Measurements from ENCODE around the gene CWC22.
"Not testable (repeated sequence)": the region's sequence is repeated elsewhere in the genome, so short reads cannot be mapped to it uniquely, and the experiment has no call there.

CWC22 gene

DNA sequence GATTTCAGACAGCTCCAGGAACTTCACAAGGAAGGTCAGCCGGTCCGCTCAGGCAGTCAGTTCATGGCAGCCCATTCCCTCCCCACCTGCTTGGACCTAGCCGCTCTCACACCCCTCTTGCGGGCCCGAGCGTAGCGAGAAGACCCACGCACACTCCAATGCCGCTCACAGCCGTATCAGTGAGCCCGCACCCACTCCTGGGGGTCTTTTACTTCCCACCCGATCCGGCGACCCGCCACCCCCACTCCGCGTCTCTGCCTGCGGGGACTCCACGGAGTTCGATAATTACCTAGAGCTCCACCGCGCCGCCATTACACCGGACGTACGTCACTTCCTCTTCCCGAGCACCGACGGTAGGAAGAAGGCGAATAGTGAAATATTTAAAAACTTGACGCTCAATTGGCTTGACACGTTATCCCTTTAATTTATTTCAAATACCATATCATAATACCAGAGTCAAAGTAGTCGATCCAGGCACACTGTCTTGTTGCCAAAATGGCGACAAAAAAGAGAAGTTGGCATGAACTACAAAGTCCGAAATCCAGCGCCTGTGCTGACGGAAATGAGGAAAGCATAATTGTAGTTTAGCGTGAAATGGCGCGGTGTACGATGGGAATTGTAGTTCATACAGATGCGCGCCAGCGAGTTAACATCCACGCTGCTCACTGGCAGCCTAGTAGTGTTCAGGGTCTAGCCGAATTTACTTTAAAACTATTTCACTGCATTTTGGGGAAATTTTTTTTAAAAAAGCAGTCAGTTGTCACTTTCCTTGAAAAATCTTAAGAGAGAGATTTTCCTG lies at the start of gene CWC22:
TSS of gene CWC22 (minus strand) at position 517 of the 799 bp plus-strand sequence. CDS start 13,956 bp downstream, outside the sequence.
- peak; percentile 83 for DNase-seq

DNA sequence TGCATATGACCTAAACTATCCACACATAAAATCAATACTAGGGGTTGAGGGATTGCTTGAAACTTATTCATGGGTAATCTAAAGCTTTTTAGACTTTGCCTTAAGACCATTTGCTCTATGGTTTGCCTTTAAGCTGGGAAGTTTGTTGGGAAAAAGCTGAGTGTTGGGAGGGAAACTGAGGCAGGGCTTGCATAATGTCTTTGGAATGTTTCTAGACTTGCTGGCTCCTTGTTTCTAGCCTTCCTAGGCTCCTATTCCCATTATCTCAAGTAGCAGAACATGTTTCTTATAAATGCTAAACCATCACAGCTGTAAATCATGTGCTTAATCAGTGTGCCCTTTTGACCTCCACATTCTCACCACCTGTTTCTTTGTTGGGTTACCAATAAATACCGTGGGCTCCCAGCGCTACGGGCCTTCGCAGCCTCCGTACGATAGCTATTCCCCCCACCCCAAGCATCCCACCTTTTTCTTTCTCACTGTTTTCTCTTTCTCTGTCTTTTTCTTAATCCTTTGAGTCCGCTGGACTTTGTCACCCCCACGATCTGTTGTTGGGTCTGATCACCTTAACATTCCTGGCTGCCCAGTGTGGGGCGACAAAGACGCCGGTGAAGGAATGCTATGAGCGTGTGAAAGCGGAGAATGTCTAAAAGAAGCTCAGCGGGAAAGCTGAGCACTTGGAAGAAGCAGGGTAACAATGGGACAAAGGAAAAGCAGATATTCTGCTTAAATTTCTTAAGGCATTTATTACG lies 49.4 kb upstream of the CWC22 start:
- no peak for DNase-seq

DNA sequence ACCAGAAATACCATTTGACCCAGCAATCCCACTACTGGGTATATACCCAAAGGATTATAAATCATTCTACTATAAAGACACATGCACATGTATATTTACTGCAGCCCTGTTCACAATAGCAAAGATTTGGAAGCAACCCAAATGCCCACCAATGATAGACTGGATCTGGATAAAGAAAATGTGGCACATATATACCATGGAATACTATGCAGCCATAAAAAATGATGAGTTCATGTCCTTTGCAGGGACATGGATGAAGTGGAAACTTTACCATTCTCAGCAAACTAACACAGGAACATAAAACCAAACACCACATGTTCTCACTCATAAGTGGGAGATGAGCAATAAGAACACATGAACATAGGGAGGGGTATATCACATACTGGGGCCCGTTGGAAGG lies 47.5 kb upstream of the CWC22 start:
- not testable (repeated sequence) for DNase-seq

DNA sequence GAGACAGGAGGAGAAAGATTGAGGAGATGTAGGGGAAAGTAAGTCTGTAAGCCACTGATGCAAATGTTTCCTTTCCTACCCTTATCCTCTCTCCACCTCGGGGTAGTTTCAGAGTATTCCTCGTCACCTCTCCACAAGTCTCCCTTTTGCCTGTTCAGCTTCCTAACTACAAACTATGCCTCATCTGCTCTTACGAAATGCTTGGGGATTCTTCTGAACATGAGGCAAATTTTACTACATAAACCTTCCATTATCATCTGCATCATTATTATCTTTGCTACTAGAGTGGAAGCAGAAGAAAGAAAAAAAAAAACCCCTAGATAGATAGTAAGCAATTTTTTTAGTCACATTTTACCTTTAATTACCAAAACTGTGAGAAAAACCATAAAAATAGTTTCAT lies 43.1 kb upstream of the CWC22 start:
- DNase-seq: no peak

DNA sequence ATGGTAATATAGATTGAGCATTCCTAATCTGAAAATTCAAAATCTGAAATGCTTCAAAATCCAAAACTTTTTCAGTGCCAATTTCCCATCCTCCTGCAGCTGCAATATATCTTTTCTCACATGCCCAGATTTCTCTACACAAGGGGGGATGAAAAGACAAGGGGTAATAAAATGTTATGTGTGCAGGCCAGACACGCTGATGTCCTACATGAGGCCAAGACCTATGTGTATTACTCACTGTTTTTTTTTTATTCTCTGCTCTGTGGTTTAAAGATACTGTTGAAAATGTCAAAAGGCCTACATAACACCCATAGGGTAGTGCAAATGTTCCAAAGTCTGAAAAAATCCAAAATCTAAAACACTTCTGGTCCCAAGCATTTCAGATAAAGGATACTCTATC lies 41.2 kb upstream of the CWC22 start:
- DNase-seq: no peak

DNA sequence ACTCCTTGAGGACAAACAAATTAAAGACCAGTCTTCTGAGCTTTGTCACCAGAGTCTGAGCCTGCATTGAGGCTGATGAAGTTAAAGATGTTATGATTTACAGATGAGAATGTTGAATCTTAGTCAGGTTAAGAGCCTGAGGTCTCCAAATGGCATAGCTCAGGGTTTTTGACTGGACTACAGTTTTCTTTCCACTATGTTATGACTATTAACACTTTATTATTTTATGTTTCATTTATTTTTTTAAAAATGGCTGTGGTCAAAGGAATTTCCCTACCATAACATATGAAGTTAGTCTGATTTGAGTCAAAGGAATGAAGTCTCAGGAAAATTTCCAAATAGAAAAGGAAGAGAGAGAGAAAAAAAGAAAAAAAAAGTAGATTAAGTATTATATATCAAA lies 39.7 kb upstream of the CWC22 start:
- DNase-seq: no peak

DNA sequence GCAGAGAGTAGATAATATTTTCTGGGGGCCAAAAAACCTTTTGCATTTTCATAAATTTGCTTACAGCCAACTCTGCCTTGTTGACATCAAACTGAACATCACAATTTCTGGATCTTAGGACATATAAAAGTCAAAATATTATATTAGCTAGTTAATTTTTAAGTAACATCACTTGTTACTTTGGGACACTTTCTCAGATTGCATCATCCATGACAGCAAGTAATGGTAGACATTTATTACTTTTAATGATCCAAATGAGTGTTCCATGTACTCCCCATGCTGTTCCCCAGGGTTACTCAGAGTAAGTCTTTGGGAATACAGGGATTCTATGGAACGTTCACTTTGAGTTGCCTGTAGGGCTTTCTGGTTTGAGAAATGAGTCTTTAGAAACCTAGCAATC lies 39.1 kb upstream of the CWC22 start:
- DNase-seq: no peak

DNA sequence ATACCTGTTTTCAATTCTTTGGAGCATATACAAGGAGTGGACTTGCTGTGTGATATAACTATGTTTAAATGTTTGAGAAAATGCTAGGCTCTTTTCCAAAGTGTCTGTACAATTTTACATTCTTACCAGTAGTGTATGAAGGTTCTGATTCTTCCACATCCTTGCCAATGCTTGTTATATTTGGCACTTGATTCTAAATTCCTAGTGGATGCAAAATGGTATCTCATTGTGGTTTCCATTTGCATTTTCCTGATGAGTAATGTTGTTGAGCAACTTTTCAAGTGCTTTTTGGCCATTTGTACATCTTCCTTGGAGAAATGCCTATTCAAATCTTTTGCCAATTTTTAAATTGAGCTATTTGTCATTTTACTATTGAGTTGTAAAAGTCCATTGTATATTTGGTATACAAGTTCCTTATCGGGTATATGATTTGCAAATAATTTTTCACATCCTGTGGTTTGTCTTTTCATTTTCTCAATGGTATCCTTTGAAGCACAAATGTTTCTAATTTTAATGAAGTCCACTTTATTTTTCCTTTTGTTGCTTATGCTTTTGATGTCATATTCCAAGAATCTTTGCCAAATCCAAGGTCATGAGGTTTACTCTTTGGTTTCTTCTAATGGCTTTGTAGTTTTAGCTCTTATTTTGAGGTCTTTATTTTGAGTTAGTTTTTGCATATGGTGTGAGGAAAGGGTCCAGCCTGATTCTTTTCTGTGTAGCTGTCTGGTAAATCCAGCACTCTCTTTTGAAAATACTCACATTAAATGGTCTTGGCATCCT lies 33.2 kb upstream of the CWC22 start:
- no peak for DNase-seq

DNA sequence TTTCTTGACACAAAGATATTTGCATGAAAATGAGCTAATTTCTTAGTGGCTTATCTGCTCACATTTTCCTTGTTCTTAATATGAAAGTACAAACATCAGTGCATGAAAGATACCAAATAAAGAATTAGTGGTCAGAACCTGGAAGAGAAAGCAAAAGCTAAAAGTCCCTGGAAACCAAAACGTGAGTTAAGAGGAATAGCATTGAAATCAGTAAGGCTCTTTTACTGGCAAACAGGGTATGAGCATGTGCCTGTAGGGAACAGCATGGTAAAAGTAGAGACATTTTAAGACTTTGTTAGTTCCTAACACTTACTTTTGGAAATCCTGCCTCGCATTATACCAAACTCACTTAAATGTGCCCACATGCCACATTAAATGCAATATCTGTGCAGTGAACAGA lies 31.9 kb upstream of the CWC22 start:
- no peak for DNase-seq

DNA sequence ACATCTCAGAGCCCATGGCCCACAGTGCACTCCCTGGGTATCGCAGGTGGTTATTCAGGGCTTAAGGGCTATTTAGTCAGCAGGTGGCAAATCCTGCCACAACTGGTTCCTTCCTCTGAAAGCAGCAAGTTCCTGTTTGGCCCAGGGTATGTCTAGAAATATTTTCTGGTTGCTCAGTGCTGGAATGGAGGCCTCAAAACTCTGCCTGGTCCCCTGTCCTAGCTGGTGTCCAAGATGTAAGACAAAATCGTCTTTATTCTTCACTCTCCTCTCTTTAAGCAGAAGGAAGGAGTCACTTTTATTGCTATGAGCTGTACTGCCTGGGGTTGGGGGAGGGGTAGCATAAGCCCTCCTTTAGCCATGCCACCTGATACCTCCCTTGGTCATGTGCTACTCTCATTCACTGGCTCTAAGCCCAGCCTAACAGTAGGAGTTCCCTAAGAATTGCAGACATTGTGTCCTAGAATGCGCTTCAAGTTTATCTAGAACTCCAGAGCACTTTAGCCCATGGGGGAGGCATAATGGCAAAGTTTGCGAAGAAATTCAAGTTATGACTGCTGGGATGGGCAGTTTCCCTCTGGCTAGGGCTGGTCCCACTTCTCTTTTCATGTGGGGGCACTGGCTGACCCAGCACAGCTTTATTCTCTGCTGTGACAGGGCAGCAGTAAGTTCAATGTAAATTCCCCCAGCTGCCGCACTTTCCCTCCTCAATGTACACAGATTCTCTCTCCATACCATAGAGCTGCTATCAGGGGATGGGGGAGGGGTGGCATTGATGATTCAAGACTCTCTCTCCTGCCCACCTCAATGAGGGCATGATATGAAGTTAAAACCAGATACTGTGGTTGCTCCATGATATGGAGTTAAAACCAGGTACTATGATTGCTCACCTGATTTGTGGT lies 27.1 kb upstream of the CWC22 start:
- DNase-seq: no peak

DNA sequence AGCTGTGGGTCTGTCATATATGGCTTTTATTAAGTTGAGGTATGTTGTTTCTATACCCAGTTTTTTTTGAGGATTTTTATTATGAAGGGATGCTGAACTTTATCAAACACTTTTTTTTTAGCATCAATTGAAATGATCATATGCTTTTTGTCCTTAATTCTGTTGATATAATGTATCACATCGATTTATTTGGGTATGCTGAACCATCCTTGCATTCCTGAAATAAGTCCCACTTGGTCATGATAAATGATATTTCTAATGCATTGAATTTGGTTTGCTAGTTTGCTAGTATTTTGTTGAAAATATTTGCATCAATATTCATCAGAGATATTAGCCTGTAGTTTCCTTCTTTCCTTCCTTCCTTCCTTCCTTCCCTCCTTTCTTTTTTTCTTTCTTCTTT lies 22.5 kb upstream of the CWC22 start:
- DNase-seq: no peak

DNA sequence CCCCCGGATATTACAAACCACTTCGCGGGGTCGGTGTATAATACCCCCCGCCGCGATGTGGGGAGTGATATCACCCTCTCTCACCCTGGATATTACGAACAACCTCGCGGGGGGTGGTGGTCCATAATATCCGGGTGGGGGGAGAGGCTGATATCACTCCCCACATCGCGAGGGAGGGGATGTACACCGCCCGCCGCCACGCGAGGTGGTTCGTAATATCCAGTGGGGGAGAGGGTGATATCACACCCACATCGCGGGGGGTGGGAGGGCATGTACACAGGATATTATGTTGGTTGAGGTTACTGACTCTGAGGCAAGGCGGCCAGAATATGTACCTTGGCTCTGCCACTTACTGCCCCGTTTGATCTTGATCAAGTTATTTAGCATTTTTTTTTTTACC lies 14.8 kb upstream of the CWC22 start:
- no peak for DNase-seq

DNA sequence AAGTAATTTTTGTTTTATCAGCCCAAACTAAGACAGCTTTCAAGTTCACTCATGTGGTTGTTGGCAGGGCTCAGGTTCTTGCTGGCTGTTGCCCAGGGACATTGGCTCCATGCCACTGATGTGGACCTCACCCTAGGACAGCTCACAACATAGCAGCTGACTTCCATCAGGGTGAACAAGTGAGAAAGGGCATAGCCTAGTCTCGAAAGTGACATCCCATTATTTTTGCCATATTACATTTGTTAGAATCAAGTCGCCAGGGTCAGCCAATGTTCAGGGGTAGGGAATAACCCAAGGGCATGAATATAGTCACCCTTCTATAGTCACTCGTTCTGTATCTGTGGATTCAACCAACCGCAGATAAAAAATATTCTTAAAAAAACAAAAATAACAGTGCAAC lies 10.7 kb upstream of the CWC22 start:
- no peak for DNase-seq

DNA sequence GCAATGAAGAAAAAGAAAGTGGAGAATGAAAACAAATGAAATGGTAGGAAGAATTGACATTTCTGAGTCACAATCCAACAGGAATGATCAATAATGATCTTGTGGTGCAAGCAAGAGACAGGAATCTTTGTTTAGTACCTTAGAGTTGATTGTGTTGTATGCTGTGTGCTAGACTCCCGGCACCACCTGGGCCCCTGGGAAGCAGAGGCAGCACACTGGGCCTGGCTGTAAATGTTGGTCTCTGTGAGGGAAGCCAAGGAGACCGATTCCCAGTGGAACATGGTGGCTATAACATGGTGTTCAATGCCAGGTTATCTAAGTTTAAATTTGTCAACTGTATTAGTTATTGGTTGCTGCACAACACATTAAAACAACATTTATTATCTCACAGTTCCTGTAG lies 9.8 kb upstream of the CWC22 start:
- DNase-seq: no peak

DNA sequence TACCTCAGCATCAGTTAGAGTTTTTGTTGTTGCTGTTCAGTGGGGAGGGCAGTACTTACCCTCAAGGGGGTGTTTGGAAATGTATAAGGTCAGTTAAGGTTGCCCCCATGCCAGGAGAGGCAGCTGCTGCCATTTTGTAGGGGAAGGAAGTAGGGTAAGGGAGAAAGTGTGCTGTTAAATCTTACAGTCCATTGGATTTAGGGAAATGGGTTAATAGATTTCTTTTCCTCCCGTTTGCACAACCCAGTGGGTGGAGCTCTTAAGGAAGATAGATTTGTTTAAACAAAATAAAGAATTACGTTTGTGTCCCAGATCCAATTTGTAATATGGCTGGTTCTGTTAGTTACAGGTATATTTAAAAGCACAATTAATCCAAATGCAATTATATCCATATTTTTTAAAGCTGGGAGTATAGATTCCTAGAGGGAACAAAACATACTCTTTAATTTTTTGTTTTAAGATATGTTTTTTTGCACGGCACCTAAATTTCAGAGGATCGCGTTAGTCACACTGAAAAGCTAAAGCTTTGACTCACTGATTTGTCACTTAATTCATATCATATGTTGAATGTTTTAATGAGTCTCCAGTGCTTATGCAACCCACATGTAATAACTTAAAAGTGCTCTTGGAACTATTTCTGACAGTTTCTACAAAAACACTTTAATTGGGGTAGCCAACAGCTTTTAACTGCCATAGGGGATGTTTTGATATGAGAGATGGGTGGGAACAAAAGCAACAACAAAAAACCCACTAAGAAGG lies 9.0 kb upstream of the CWC22 start:
- no peak for DNase-seq

DNA sequence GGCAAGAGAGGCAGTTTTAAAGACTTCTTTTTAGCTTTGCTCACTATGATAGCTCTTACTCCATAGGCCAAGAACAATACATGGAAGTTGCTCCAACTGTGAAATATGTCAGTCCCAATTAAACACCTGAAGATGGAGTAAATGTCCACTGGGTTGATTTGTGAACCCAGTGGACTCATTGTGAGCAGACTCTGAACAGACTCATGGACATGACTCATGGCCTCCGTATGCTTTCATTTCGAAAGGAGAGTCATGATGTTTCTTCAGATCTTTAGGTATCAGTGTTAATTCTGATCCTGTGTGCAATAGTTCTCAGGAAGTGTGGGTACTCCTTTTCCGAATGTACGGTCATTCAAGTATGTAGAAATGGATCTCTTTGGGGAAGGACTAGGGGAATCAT lies 5.4 kb upstream of the CWC22 start:
- DNase-seq: no peak

DNA sequence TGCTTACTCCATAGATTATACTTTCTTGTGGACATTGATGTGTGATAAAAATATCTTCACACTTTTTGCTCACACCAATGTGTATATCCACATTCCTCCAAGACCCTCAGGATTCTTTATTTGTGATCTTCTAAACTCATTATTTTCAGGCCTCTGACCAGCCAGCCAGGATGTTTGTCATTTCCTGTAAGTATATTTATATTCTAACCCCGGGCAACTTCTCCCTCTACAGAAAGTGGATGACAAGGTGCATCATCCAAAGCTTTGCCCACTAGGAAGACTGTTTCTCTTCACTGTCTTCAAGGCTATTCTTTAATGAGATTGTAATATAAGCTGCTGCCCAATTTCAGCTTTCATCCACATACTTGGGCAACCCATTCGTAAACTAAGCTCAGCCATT lies 3.6 kb upstream of the CWC22 start:
- DNase-seq: no peak

DNA sequence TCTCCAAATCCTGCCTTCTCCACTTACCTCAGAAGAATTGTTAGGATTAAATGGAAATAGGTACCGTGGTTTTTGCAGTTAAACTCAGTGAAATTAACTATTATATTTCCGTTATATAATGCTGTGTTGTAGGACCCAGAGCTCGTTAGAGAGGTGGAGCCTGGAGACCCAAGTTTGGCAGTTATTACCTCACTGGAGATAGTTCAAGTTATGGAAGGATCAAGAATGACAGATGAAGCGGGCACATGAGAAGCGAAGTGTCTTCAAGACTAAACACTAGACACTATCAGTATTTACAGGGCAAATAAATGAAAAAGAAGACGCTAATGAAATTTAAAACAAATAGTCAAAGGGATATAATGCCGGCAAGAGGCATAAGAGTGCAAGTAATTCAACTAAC lies 866 bp downstream of the CWC22 start:
- DNase-seq: no peak

DNA sequence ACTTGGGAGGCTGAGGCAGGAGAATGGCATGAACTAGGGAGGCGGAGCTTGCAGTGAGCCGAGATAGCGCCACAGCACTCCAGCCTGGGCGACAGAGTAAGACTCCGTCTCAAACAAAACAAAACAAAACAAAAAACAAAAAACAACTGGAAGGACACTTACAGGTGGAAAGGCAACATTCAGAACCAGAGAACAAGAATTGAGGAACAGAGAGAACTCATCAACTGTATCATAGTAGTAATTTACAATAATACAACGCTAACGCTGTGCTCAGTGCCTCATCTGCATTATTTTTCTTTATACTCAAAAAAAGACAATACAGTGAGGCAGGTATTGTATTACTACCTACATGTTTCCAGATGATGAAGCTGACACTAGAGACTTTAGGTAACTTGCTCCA lies 1.6 kb downstream of the CWC22 start:
- not testable (repeated sequence) for DNase-seq

DNA sequence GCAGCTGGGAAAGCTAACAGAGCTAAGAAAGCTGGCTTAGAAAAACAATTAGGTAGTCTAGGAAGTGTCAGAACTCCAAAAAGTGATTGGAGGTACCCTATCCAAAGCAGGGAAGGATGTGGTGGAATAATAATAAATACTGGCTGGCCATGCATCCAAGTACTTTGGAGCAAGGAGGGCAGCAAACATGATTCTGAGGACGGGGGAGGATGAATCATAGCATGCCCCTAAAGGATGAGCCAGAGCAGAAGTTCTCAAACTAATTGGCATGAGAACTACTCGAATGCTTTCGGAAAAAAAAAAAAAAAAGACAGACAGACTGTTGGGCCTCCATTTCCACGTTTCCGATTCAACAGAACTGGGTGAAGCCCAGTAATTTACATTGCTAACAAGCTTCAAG lies 2.4 kb downstream of the CWC22 start:
- DNase-seq: no peak

DNA sequence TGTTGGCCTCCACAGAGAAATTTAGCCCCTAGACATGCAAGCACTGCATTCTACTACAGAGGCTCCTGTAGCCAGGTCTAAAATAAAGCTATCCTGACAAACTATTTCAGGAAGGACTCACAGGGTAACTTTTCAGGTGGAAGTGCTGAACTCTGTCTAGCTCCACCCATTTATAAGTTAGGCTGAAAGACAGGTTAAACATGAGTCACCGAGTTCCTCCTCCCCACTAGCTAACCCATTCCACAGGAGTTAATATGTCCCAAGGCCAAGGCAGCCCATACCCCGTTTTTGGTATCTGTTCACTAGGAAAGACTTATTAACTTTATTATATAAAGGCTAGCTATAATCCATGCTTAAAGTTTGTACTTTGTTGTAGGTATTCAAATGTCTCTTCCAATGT lies 3.5 kb downstream of the CWC22 start:
- DNase-seq: no peak

DNA sequence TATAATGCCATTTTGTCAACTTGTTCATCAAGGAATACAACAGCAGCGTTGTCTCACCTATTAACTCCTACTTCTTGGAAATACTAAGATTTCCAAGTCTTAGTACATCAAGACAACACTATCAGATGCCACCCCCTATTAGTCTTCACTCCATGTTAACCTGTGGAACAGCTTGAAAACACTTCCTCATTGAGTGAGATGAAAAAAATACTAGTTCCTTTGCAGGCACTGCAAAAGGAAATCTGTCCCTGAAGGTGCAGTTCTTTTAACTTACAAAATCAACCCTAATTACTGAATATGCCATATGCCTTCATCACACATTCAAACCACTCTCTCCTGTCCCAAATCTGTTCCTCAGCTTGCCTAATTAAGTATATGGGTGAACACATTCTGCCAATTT lies 4.0 kb downstream of the CWC22 start:
- DNase-seq: no peak
